Measurements from ENCODE around the gene ERC1. TPM values are rescaled to one million over a fixed set of nuclear protein-coding genes. Genes with fewer than 3 reads are reported as not detected.
A peak's percentile ranks its signal among the peaks of the same experiment; 100 is the strongest.

Gene ERC1
- total RNA-seq, 1 experiment from 2014 or later, result 40.4 TPM

DNA sequence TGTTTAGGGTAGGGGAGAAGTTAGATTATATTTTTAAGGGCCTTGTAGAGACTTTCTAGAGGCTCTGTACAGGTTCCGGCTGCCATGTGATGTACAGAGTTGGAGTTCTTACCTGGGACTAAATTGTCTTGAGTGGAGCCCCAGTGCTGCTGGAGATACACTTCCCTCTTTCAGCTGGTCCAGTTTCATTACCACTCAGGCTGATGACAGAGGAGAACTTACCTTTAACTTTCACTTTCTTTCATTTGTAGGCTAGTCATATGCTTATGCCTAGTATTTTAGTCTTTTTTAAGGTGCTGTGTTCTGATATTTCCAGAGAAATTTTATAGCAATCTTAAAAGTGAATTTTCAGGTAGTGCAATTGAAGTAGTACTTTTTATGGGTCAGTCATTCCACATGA is 117.3 kb downstream of the ERC1 start:
- no peaks in the 10 kb centered on the region; the same call in 1 of the 2 replicates for H3K36me3 ChIP-seq (ENCODE audit: control insufficient read depth, insufficient read depth, low read length)
- no TSS peak for BruUV-seq (replicated peaks)
- intact Hi-C loops (cut with micrococcal nuclease; ENCODE audit: unreplicated experiment) (no loop called here), in situ Hi-C loops (cut with HindIII; ENCODE audit: low pct_unique_long_range_greater_than_20kb, low sequenced_read_pairs) (no loop called here)
- no peak overlapping the region for H3K4me3 ChIP-seq (ENCODE audit: low read depth in 2 of 2, low read length in 2 of 2)
- H3K4me1 ChIP-seq (ENCODE audit: control insufficient read depth, insufficient read depth, low read length), result no peaks in the 10 kb centered on the region
- no peaks in the 10 kb centered on the region for H3K9me3 ChIP-seq (ENCODE audit: control insufficient read depth, insufficient read depth, low read depth, low read length)
- ChIA-PET CTCF (no interaction called here), POLR2A (no interaction called here)
- TF ChIP-seq SIN3A (IDR thresholded peaks at IDR 0.05; ENCODE audit: borderline replicate concordance, insufficient read depth, low read depth, low read length), result no peak
- TF ChIP-seq, protein P1, sequence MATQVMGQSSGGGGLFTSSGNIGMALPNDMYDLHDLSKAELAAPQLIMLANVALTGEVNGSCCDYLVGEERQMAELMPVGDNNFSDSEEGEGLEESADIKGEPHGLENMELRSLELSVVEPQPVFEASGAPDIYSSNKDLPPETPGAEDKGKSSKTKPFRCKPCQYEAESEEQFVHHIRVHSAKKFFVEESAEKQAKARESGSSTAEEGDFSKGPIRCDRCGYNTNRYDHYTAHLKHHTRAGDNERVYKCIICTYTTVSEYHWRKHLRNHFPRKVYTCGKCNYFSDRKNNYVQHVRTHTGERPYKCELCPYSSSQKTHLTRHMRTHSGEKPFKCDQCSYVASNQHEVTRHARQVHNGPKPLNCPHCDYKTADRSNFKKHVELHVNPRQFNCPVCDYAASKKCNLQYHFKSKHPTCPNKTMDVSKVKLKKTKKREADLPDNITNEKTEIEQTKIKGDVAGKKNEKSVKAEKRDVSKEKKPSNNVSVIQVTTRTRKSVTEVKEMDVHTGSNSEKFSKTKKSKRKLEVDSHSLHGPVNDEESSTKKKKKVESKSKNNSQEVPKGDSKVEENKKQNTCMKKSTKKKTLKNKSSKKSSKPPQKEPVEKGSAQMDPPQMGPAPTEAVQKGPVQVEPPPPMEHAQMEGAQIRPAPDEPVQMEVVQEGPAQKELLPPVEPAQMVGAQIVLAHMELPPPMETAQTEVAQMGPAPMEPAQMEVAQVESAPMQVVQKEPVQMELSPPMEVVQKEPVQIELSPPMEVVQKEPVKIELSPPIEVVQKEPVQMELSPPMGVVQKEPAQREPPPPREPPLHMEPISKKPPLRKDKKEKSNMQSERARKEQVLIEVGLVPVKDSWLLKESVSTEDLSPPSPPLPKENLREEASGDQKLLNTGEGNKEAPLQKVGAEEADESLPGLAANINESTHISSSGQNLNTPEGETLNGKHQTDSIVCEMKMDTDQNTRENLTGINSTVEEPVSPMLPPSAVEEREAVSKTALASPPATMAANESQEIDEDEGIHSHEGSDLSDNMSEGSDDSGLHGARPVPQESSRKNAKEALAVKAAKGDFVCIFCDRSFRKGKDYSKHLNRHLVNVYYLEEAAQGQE (IDR thresholded peaks at IDR 0.05; ENCODE audit: insufficient read depth in 1 of 2, low read depth in 2 of 2, low read length in 1 of 2), result no peak
- TF ChIP-seq, protein P2, sequence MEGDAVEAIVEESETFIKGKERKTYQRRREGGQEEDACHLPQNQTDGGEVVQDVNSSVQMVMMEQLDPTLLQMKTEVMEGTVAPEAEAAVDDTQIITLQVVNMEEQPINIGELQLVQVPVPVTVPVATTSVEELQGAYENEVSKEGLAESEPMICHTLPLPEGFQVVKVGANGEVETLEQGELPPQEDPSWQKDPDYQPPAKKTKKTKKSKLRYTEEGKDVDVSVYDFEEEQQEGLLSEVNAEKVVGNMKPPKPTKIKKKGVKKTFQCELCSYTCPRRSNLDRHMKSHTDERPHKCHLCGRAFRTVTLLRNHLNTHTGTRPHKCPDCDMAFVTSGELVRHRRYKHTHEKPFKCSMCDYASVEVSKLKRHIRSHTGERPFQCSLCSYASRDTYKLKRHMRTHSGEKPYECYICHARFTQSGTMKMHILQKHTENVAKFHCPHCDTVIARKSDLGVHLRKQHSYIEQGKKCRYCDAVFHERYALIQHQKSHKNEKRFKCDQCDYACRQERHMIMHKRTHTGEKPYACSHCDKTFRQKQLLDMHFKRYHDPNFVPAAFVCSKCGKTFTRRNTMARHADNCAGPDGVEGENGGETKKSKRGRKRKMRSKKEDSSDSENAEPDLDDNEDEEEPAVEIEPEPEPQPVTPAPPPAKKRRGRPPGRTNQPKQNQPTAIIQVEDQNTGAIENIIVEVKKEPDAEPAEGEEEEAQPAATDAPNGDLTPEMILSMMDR (IDR thresholded peaks at IDR 0.05), result no peak
- TF ChIP-seq POLR2AphosphoS5 (IDR thresholded peaks at IDR 0.05; ENCODE audit: low read depth, low read length), result no peak
- TF ChIP-seq TCF7L2 (IDR thresholded peaks at IDR 0.05; ENCODE audit: low read depth, low read length), result no peak
- no peak for ATAC-seq
- H3K27ac ChIP-seq (ENCODE audit: low read length), result no peak overlapping the region
- no peak for DNase-seq (ENCODE audit: low read depth, low spot score)
- no peaks in the 10 kb centered on the region for H3K27me3 ChIP-seq (ENCODE audit: control insufficient read depth, insufficient read depth, low read length)

DNA sequence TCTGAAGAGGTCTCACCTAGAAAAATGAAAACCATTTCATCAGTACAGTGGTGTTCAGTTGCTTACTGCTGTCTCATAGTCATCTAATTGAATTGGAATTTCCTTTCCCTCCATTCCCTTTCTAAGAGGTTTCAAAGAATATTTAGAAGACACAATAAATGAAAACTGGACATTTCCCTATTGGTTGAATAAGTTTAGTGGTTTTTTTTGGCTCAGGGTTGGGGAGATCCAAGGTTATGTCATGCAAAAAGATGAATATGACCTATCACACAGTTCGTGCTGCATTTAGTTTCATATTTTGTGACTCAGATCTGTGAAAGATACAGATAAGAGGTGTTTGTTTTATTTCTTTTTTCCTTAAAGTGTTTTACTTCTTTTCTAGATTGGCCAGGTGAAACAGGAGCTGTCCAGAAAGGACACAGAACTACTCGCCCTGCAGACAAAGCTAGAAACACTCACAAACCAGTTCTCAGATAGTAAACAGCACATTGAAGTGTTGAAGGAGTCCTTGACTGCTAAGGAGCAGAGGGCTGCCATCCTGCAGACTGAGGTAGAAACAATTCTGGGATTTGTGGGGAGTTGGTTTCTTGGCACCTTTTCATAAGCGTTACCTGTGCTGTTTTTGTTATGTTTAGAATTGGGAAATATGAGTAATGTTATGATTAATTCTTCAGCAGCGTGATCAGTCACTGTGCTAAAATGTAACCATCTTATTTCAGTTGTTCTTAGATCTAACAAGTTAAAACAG is 124.6 kb downstream of the ERC1 start:
- H3K36me3 ChIP-seq (ENCODE audit: control insufficient read depth, insufficient read depth, low read length), result no peaks in the 10 kb centered on the region; the same call in 1 of the 2 replicates
- TF ChIP-seq POLR2AphosphoS5 (IDR thresholded peaks at IDR 0.05; ENCODE audit: low read depth, low read length) (no peak), SIN3A (IDR thresholded peaks at IDR 0.05; ENCODE audit: borderline replicate concordance, insufficient read depth, low read depth, low read length) (no peak), TCF7L2 (IDR thresholded peaks at IDR 0.05; ENCODE audit: low read depth, low read length) (no peak)
- TF ChIP-seq, protein P1 (IDR thresholded peaks at IDR 0.05; ENCODE audit: insufficient read depth in 1 of 2, low read depth in 2 of 2, low read length in 1 of 2), result no peak
- TF ChIP-seq, protein P2 (IDR thresholded peaks at IDR 0.05), result no peak
- DNase-seq (ENCODE audit: low read depth, low spot score), result no peak
- CTCF ChIA-PET, result interaction anchor here (0.7 kb wide), 2 partner anchors 11 to 232 kb away, joined by 4 to 5 read pairs; no protein-coding TSS in a partner anchor
- POLR2A ChIA-PET, result no interaction called here
- peak; percentile 82 for ATAC-seq
- H3K9me3 ChIP-seq (ENCODE audit: control insufficient read depth, insufficient read depth, low read depth, low read length), result no peaks in the 10 kb centered on the region
- H3K27ac ChIP-seq (ENCODE audit: low read length), result peak overlapping the region; percentile 39; the same call in 1 of the 2 replicates
- H3K27me3 ChIP-seq (ENCODE audit: control insufficient read depth, insufficient read depth, low read length), result no peaks in the 10 kb centered on the region
- intact Hi-C loops (cut with micrococcal nuclease; ENCODE audit: unreplicated experiment), result loop anchor here (5.0 kb wide), 1 partner anchor 467 kb away; no protein-coding TSS in a partner anchor
- in situ Hi-C loops (cut with HindIII; ENCODE audit: low pct_unique_long_range_greater_than_20kb, low sequenced_read_pairs), result no loop called here
- no TSS peak for BruUV-seq (replicated peaks)
- peaks cover 7% of the 10 kb centered on the region for H3K4me1 ChIP-seq (ENCODE audit: control insufficient read depth, insufficient read depth, low read length)
- H3K4me3 ChIP-seq (ENCODE audit: low read depth in 2 of 2, low read length in 2 of 2), result no peak overlapping the region
